SK-N-SH (cell line): ENCODE data around the gene CEACAM5. TPM values are rescaled to one million over a fixed set of nuclear protein-coding genes. Genes with fewer than 3 reads are reported as not detected.

Experiments
- CTCF ChIA-PET: fragments of 300-600, 350-600 bp; formaldehyde crosslinking; extraction: SDS; loops from one replicate; lab custom pipeline; 2021; lab: Yijun Ruan, JAX
- POLR2A ChIA-PET: fragments of 350-600 bp; sonication (Branson Sonifier 250); formaldehyde crosslinking; extraction: SDS; loops from one replicate; lab custom pipeline; 2020; ENCODE audit warnings: antibody characterized with exemption, inconsistent platforms; lab: Yijun Ruan, JAX
- DNase-seq: peaks from one replicate; pipeline ENCODE4 v3.0.0; 2012
- H2AFZ ChIP-seq: fragments of 200-600 bp; sonication (generic); 2 replicates; pipeline ENCODE4 v1.8.1; 2016; ENCODE audit warnings: antibody characterized with exemption, mild to moderate bottlenecking, low read depth
- H3F3A ChIP-seq: fragments of 200-600 bp; sonication (generic); replicated peaks from 2 replicates; pipeline ENCODE3; 2016; ENCODE audit warnings: antibody characterized with exemption, mild to moderate bottlenecking; ENCODE audit not compliant: insufficient read depth
- H3K27ac ChIP-seq, 2 experiments: fragments of 200-500 bp in 1 of 2; fragments of 200-600 bp in 1 of 2; sonication (Bioruptor generic) in 1 of 2; sonication (generic), shearing (Covaris generic) in 1 of 2; 2 replicates each; pipeline versions ENCODE4 v1.5.1 to v1.6.1; 2014 to 2016; ENCODE audit warnings: low read depth in 2 of 2, inconsistent platforms in 1 of 2, low read length in 1 of 2, mild to moderate bottlenecking in 1 of 2, mixed read lengths in 1 of 2
- H3K27me3 ChIP-seq: fragments of 200-600 bp; sonication (generic), shearing (Covaris generic); 2 replicates; pipeline ENCODE4 v1.6.1; 2016; ENCODE audit warnings: mixed run types; ENCODE audit not compliant: insufficient read depth
- H3K36me3 ChIP-seq, 2 experiments: fragments of 200-500 bp in 1 of 2; fragments of 200-600 bp in 1 of 2; sonication (Bioruptor generic) in 1 of 2; sonication (generic) in 1 of 2; replicated peaks in 1 of 2; 2 replicates each; pipeline versions ENCODE3 to v1.5.1; 2014 to 2016; ENCODE audit warnings: low read length in 1 of 2, mild to moderate bottlenecking in 1 of 2; ENCODE audit not compliant: insufficient read depth in 2 of 2, control insufficient read depth in 1 of 2
- H3K4me1 ChIP-seq, 2 experiments: fragments of 200-500 bp in 1 of 2; fragments of 200-600 bp in 1 of 2; sonication (Bioruptor generic) in 1 of 2; sonication (generic), shearing (Covaris generic) in 1 of 2; 2 replicates each; pipeline versions ENCODE4 v1.5.1 to v1.6.1; 2014 to 2016; ENCODE audit warnings: low read depth in 1 of 2, low read length in 1 of 2, mixed run types in 1 of 2; ENCODE audit not compliant: insufficient read depth in 2 of 2, control insufficient read depth in 1 of 2
- H3K4me2 ChIP-seq: fragments of 200-600 bp; sonication (generic), shearing (Covaris generic); 2 replicates; pipeline ENCODE4 v1.6.1; 2017; ENCODE audit warnings: mixed run types
- H3K4me3 ChIP-seq, 2 experiments: fragments of 200-500 bp in 1 of 2; fragments of 200-600 bp in 1 of 2; sonication (Bioruptor generic) in 1 of 2; sonication (generic), shearing (Covaris generic) in 1 of 2; 2 replicates each; pipeline versions ENCODE4 v1.5.1 to v1.8.1; 2014 to 2016; ENCODE audit warnings: low read depth in 2 of 2, inconsistent platforms in 1 of 2, low read length in 1 of 2, mild to moderate bottlenecking in 1 of 2, mixed read lengths in 1 of 2, moderate library complexity in 1 of 2
- H3K79me2 ChIP-seq: fragments of 200-600 bp; sonication (generic); 2 replicates; pipeline ENCODE4 v1.8.1; 2017; ENCODE audit warnings: mild to moderate bottlenecking; ENCODE audit not compliant: insufficient read depth
- H3K9ac ChIP-seq: fragments of 200-600 bp; sonication (generic); 2 replicates; pipeline ENCODE4 v1.6.1; 2017; ENCODE audit warnings: mixed run types
- H3K9me2 ChIP-seq: fragments of 200-600 bp; sonication (generic); 2 replicates; pipeline ENCODE4 v1.6.1; 2017; ENCODE audit warnings: mixed run types
- H3K9me3 ChIP-seq: fragments of 200-600 bp; sonication (generic); 2 replicates; pipeline ENCODE4 v1.6.1; 2017; ENCODE audit warnings: mixed run types, mild to moderate bottlenecking, moderate library complexity
- H4K20me1 ChIP-seq: fragments of 200-600 bp; sonication (generic); 2 replicates; pipeline ENCODE4 v1.6.1; 2017; ENCODE audit warnings: mild to moderate bottlenecking, mixed run types; ENCODE audit not compliant: insufficient read depth
- CHD2 ChIP-seq: fragments of 150-350 bp; IDR thresholded peaks from 2 replicates; pipeline ENCODE4 v1.6.1; 2018; ENCODE audit warnings: low read length; ENCODE audit not compliant: partially characterized antibody
- FOXM1 ChIP-seq: IDR thresholded peaks from 2 replicates; pipeline ENCODE4 v1.4.0; 2012; ENCODE audit warnings: low read depth, mild to moderate bottlenecking
- MEF2A ChIP-seq: IDR thresholded peaks from 2 replicates; pipeline ENCODE4 v1.4.0; 2012; ENCODE audit warnings: low read depth, borderline replicate concordance
- NRF1 ChIP-seq: IDR thresholded peaks from 2 replicates; pipeline ENCODE4 v1.6.1; 2012; ENCODE audit warnings: low read depth, mild to moderate bottlenecking, low read length
- POLR2AphosphoS5 ChIP-seq: IDR thresholded peaks from 2 replicates; pipeline ENCODE4 v1.6.1; 2012; ENCODE audit warnings: low read depth, low read length
- RAD21 ChIP-seq: IDR thresholded peaks from 2 replicates; pipeline ENCODE4 v1.6.1; 2012; ENCODE audit warnings: mild to moderate bottlenecking, low read length
- RCOR1 ChIP-seq: fragments of 150-350 bp; IDR thresholded peaks from 2 replicates; pipeline ENCODE4 v1.6.1; 2017; ENCODE audit warnings: antibody characterized with exemption, low read length
- REST ChIP-seq: IDR thresholded peaks from 2 replicates; pipeline ENCODE4 v1.6.1; 2012; ENCODE audit warnings: mild to moderate bottlenecking, low read depth, low read length, moderate library complexity
- RFX5 ChIP-seq: IDR thresholded peaks from 2 replicates; pipeline ENCODE4 v1.6.1; 2012; ENCODE audit warnings: mild to moderate bottlenecking, improper control_type of control experiment, low read length
- TAF1 ChIP-seq: IDR thresholded peaks from 2 replicates; pipeline ENCODE4 v1.6.1; 2012; ENCODE audit warnings: low read depth, mild to moderate bottlenecking, low read length, moderate library complexity, borderline replicate concordance
- WGBS: methylation state at CpG from one replicate; pipeline ENCODE4 v1.1.6; 2017; ENCODE audit warnings: low lambda C conversion rate; 5-methylcytosine and 5-hydroxymethylcytosine counted together
- polyA plus RNA-seq, 3 experiments: library from polyadenylated mRNA; depleted of rRNA; stranded (reverse); fragments of >200 nt; gene quantifications; 2 replicates each; pipeline ENCODE4 v1.2.3, GENCODE V29; 2012
- TF ChIP-seq, protein P1 (sequence below): fragments of 150-350 bp; IDR thresholded peaks from 2 replicates; pipeline ENCODE4 v1.6.1; 2016; ENCODE audit warnings: mild to moderate bottlenecking, low read depth, low read length
- TF ChIP-seq, protein P2 (sequence below): IDR thresholded peaks from 2 replicates; pipeline ENCODE4 v1.4.0; 2012; ENCODE audit warnings: low read depth, borderline replicate concordance
- TF ChIP-seq, protein P3 (sequence below): fragments of 150-350 bp; IDR thresholded peaks from 2 replicates; pipeline ENCODE4 v1.6.1; 2017; ENCODE audit warnings: antibody characterized with exemption, low read length, low read depth, borderline replicate concordance
- TF ChIP-seq, protein P4 (sequence below): fragments of 200-600 bp; sonication (generic); IDR thresholded peaks from 2 replicates; pipeline ENCODE4 v1.6.1; 2017; ENCODE audit warnings: antibody characterized with exemption, mild to moderate bottlenecking, moderate library complexity

The CEACAM5 gene
- polyA plus RNA-seq, 1 of the 3 experiments (the other 2 are of a cell fraction), result not detected

DNA sequence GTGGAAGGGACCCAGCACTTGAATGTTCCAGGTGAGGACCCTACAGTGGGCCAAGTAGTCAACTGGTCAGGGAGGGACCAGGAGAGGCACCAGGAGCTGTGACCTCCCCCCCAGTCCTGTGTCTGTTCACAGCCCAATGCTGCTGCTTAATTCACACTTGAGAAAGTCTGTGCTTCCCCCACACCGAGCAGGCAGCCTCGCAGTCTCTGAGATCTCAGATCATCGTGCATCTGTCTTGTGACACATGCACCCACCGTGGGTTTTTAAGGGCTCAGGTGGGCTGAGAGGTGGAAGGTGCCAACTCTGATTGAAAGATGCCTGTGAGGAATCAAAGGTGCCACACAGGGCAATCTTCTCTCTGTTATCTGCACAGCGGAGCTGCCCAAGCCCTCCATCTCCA, 6.2 kb downstream of the CEACAM5 start:
- no peaks in the 10 kb centered on the region for H3K9me3 ChIP-seq
- ChIA-PET POLR2A (no interaction called here), CTCF (no interaction called here)
- H3K36me3 ChIP-seq, result no peaks in the 10 kb centered on the region
- DNase-seq, result no peak
- H4K20me1 ChIP-seq, result 0 out of 2 replicates have a peak, but pooled peaks cover 2% of the 10 kb centered on the region
- no peaks in the 10 kb centered on the region for H3K79me2 ChIP-seq
- H3K4me3 ChIP-seq, result no peak overlapping the region
- H3K9ac ChIP-seq, result no peak overlapping the region
- no peak overlapping the region for H2AFZ ChIP-seq
- H3K9me2 ChIP-seq, result no peaks in the 10 kb centered on the region
- H3K27me3 ChIP-seq, result peaks cover 36% of the 10 kb centered on the region; the same call in 1 of the 2 replicates
- TF ChIP-seq CHD2 (no peak), TAF1 (no peak), RCOR1 (no peak), NRF1 (no peak), RAD21 (no peak), MEF2A (no peak), RFX5 (no peak), REST (no peak), POLR2AphosphoS5 (no peak), FOXM1 (no peak)
- TF ChIP-seq, protein P1, sequence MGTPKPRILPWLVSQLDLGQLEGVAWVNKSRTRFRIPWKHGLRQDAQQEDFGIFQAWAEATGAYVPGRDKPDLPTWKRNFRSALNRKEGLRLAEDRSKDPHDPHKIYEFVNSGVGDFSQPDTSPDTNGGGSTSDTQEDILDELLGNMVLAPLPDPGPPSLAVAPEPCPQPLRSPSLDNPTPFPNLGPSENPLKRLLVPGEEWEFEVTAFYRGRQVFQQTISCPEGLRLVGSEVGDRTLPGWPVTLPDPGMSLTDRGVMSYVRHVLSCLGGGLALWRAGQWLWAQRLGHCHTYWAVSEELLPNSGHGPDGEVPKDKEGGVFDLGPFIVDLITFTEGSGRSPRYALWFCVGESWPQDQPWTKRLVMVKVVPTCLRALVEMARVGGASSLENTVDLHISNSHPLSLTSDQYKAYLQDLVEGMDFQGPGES, result no peak
- TF ChIP-seq, protein P2, sequence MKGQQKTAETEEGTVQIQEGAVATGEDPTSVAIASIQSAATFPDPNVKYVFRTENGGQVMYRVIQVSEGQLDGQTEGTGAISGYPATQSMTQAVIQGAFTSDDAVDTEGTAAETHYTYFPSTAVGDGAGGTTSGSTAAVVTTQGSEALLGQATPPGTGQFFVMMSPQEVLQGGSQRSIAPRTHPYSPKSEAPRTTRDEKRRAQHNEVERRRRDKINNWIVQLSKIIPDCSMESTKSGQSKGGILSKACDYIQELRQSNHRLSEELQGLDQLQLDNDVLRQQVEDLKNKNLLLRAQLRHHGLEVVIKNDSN, result no peak
- TF ChIP-seq, protein P3, sequence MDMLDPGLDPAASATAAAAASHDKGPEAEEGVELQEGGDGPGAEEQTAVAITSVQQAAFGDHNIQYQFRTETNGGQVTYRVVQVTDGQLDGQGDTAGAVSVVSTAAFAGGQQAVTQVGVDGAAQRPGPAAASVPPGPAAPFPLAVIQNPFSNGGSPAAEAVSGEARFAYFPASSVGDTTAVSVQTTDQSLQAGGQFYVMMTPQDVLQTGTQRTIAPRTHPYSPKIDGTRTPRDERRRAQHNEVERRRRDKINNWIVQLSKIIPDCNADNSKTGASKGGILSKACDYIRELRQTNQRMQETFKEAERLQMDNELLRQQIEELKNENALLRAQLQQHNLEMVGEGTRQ, result no peak
- TF ChIP-seq, protein P4, sequence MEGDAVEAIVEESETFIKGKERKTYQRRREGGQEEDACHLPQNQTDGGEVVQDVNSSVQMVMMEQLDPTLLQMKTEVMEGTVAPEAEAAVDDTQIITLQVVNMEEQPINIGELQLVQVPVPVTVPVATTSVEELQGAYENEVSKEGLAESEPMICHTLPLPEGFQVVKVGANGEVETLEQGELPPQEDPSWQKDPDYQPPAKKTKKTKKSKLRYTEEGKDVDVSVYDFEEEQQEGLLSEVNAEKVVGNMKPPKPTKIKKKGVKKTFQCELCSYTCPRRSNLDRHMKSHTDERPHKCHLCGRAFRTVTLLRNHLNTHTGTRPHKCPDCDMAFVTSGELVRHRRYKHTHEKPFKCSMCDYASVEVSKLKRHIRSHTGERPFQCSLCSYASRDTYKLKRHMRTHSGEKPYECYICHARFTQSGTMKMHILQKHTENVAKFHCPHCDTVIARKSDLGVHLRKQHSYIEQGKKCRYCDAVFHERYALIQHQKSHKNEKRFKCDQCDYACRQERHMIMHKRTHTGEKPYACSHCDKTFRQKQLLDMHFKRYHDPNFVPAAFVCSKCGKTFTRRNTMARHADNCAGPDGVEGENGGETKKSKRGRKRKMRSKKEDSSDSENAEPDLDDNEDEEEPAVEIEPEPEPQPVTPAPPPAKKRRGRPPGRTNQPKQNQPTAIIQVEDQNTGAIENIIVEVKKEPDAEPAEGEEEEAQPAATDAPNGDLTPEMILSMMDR, result no peak
- TF ChIP-seq, all 33 proteins: peak for 0
- Histone ChIP-seq H3K27ac (no peak overlapping the region), H3F3A (no peaks in the 10 kb centered on the region), H3K4me2 (no peak overlapping the region), H3K4me1 (no peaks in the 10 kb centered on the region)
- WGBS, result 2% methylated on average over 5 of the region's 5 CpGs
